IMR-90 (cell line): Measurements from ENCODE around the gene UBN2. TPM values are rescaled to one million over a fixed set of nuclear protein-coding genes. Genes with fewer than 3 reads are reported as not detected.

Experiments used
- ATAC-seq: fragments of 200-7000 bp; cut with Tn5 transposase; 2 replicates; pipeline ENCODE4 v1.9.1; 2020; ENCODE audit warnings: low read depth, mild to moderate bottlenecking, moderate library complexity
- BruUV-seq: library from RNA; stranded (reverse); fragments of 400-500 nt; replicated peaks from 2 replicates; lab custom pipeline; 2021; lab: Mats Ljungman, UMichigan
- CTCF ChIA-PET: fragments of 300-600 bp; formaldehyde crosslinking; extraction: SDS; loops from one replicate; lab custom pipeline; 2021; ENCODE audit warnings: antibody characterized with exemption; lab: Yijun Ruan, JAX
- POLR2A ChIA-PET: fragments of 300-600 bp; sonication (Branson Sonifier 250); formaldehyde crosslinking; loops from one replicate; lab custom pipeline; 2022; ENCODE audit warnings: antibody characterized with exemption; ENCODE audit not compliant: unreplicated experiment; lab: Charles Lee
- DNase-seq: peaks from one replicate; pipeline ENCODE4 v3.0.0; 2013
- H2AFZ ChIP-seq: replicated peaks from 2 replicates; pipeline ENCODE3; 2013; ENCODE audit warnings: low read length, mild to moderate bottlenecking; ENCODE audit not compliant: poor library complexity
- H2AK5ac ChIP-seq: 2 replicates; pipeline ENCODE4 v1.6.1; 2013; ENCODE audit warnings: low read depth, low read length, inconsistent platforms
- H2AK9ac ChIP-seq: replicated peaks from 2 replicates; pipeline ENCODE3; 2013; ENCODE audit warnings: mild to moderate bottlenecking, low read depth, low read length, moderate library complexity; ENCODE audit not compliant: poor library complexity
- H2BK120ac ChIP-seq: 2 replicates; pipeline ENCODE4 v1.6.1; 2013; ENCODE audit warnings: low read depth, low read length, inconsistent platforms
- H2BK15ac ChIP-seq: 3 replicates; pipeline ENCODE4 v1.6.1; 2013; ENCODE audit warnings: low read depth, low read length, inconsistent platforms
- H2BK20ac ChIP-seq: 2 replicates; pipeline ENCODE4 v1.6.1; 2013; ENCODE audit warnings: low read depth, mild to moderate bottlenecking, inconsistent platforms, low read length, moderate library complexity
- H2BK5ac ChIP-seq: 2 replicates; pipeline ENCODE4 v1.6.1; 2013; ENCODE audit warnings: mild to moderate bottlenecking, low read depth, low read length, inconsistent platforms; ENCODE audit not compliant: poor library complexity, severe bottlenecking
- H3K14ac ChIP-seq: replicated peaks from 2 replicates; pipeline ENCODE4 v1.6.1; 2013; ENCODE audit warnings: low read depth, low read length, inconsistent platforms
- H3K18ac ChIP-seq: 2 replicates; pipeline ENCODE4 v1.6.1; 2013; ENCODE audit warnings: low read depth, low read length, control low read depth
- H3K23ac ChIP-seq: 2 replicates; pipeline ENCODE4 v1.6.1; 2013; ENCODE audit warnings: low read depth, low read length, inconsistent platforms
- H3K27ac ChIP-seq: 2 replicates; pipeline ENCODE4 v1.5.1; 2013; ENCODE audit warnings: mild to moderate bottlenecking, control low read depth, low read length; ENCODE audit not compliant: insufficient read depth
- H3K27me3 ChIP-seq: 2 replicates; pipeline ENCODE4 v1.6.1; 2013; ENCODE audit warnings: low read length; ENCODE audit not compliant: control insufficient read depth, insufficient read depth
- H3K36me3 ChIP-seq: 2 replicates; pipeline ENCODE4 v1.6.1; 2013; ENCODE audit warnings: low read length, mixed read lengths; ENCODE audit not compliant: control insufficient read depth, insufficient read depth
- H3K4ac ChIP-seq: 2 replicates; pipeline ENCODE4 v1.6.1; 2013; ENCODE audit warnings: low read depth, low read length, inconsistent platforms
- H3K4me1 ChIP-seq: 2 replicates; pipeline ENCODE4 v1.6.1; 2013; ENCODE audit warnings: low read length, mixed read lengths; ENCODE audit not compliant: control insufficient read depth, insufficient read depth
- H3K4me2 ChIP-seq: 2 replicates; pipeline ENCODE4 v1.6.1; 2013; ENCODE audit warnings: low read depth, mild to moderate bottlenecking, control low read depth, low read length, moderate library complexity
- H3K4me3 ChIP-seq: 2 replicates; pipeline ENCODE4 v1.5.1; 2013; ENCODE audit warnings: low read depth, mild to moderate bottlenecking, control low read depth, low read length, moderate library complexity; ENCODE audit not compliant: insufficient read depth
- H3K56ac ChIP-seq: 2 replicates; pipeline ENCODE4 v1.6.1; 2013; ENCODE audit warnings: low read length, inconsistent platforms; ENCODE audit not compliant: insufficient read depth; ENCODE audit errors: extremely low read depth
- H3K79me1 ChIP-seq, 2 experiments: 2 replicates each; pipeline ENCODE4 v1.6.1; 2013; ENCODE audit warnings: low read length in 2 of 2, inconsistent platforms in 1 of 2, low read depth in 1 of 2
- H3K9ac ChIP-seq: 2 replicates; pipeline ENCODE4 v1.6.1; 2013; ENCODE audit warnings: low read depth, low read length, control low read depth
- H3K9me1 ChIP-seq: 2 replicates; pipeline ENCODE4 v1.6.1; 2013; ENCODE audit warnings: low read length, inconsistent platforms; ENCODE audit not compliant: insufficient read depth
- H3K9me3 ChIP-seq: 2 replicates; pipeline ENCODE4 v1.6.1; 2013; ENCODE audit warnings: low read length; ENCODE audit not compliant: control insufficient read depth, insufficient read depth
- H4K20me1 ChIP-seq: 2 replicates; pipeline ENCODE4 v1.6.1; 2013; ENCODE audit warnings: low read length, inconsistent platforms; ENCODE audit not compliant: insufficient read depth
- H4K5ac ChIP-seq: 2 replicates; pipeline ENCODE4 v1.6.1; 2013; ENCODE audit warnings: mild to moderate bottlenecking, low read depth, low read length, control low read depth
- H4K8ac ChIP-seq, 2 experiments: 2 replicates each; pipeline ENCODE4 v1.6.1; 2013; ENCODE audit warnings: low read depth in 2 of 2, low read length in 2 of 2, control low read depth in 1 of 2, inconsistent platforms in 1 of 2
- H4K91ac ChIP-seq: 2 replicates; pipeline ENCODE4 v1.6.1; 2013; ENCODE audit warnings: low read depth, low read length, inconsistent platforms; ENCODE audit not compliant: insufficient read depth
- BHLHE40 ChIP-seq: fragments of 150-350 bp; IDR thresholded peaks from 2 replicates; pipeline ENCODE4 v1.6.1; 2016; ENCODE audit warnings: mild to moderate bottlenecking, low read depth, low read length
- CEBPB ChIP-seq: IDR thresholded peaks from 2 replicates; pipeline ENCODE4 v1.6.1; 2012; ENCODE audit warnings: low read depth, low read length, improper control_type of control experiment
- CHD1 ChIP-seq: IDR thresholded peaks from 2 replicates; pipeline ENCODE4 v1.6.1; 2012; ENCODE audit warnings: low read depth, low read length, improper control_type of control experiment
- MAFK ChIP-seq: IDR thresholded peaks from 2 replicates; pipeline ENCODE4 v1.6.1; 2012; ENCODE audit warnings: low read depth, low read length, improper control_type of control experiment
- POLR2A ChIP-seq: IDR thresholded peaks from 2 replicates; pipeline ENCODE4 v1.6.1; 2012; ENCODE audit warnings: mild to moderate bottlenecking, low read depth, low read length
- RCOR1 ChIP-seq: IDR thresholded peaks from 2 replicates; pipeline ENCODE4 v1.6.1; 2012; ENCODE audit warnings: mild to moderate bottlenecking, low read length, improper control_type of control experiment; ENCODE audit not compliant: insufficient replicate concordance
- SMC3 ChIP-seq: fragments of 150-350 bp; IDR thresholded peaks from 2 replicates; pipeline ENCODE4 v1.6.1; 2016; ENCODE audit warnings: low read depth, mild to moderate bottlenecking, antibody characterized with exemption, low read length, moderate library complexity
- WGBS, 2 experiments: methylation state at CpG; one replicate each; pipeline versions ENCODE4 v1.1.5 to v1.1.7; 2013; ENCODE audit warnings: missing lambda C conversion rate in 2 of 2; ENCODE audit not compliant: insufficient read length in 1 of 2; ENCODE audit errors: extremely low coverage in 2 of 2; 5-methylcytosine and 5-hydroxymethylcytosine counted together
- dilution Hi-C: fragments of 300-500 bp; cut with HindIII; formaldehyde crosslinking; loops from one replicate; pipeline ENCODE4 v1.14.3; 2018; ENCODE audit warnings: low sequenced_read_pairs; ENCODE audit not compliant: unreplicated experiment
- in situ Hi-C: fragments of 300-500 bp; cut with MboI; formaldehyde crosslinking; loops from 3 replicates; pipeline ENCODE4 v1.14.3; 2019; ENCODE audit warnings: low sequenced_read_pairs, inconsistent platforms, mixed read lengths
- intact Hi-C: fragments of 100-400 bp; cut with micrococcal nuclease; formaldehyde crosslinking; loops from 2 replicates; pipeline ENCODE4 v1.10.0; 2022
- polyA plus RNA-seq, 3 experiments: library from polyadenylated mRNA; depleted of rRNA; stranded (reverse); fragments of >200 nt; gene quantifications; 2 replicates each; pipeline ENCODE4 v1.2.3, GENCODE V29; 2012; ENCODE audit warnings: low replicate concordance in 1 of 3
- total RNA-seq: library from RNA; depleted of rRNA; stranded (reverse); fragments of >200 nt; gene quantifications from 2 replicates; pipeline ENCODE4 v1.2.3, GENCODE V29; 2012

The UBN2 gene
- total and polyA plus RNA-seq, 2 of the 4 experiments (the other 2 are of a cell fraction) = 1.6 to 2.3 TPM

GRCh38 chr7:139339698-139340036, 108.6 kb downstream of the UBN2 start:
- H2BK20ac ChIP-seq = no peak overlapping the region
- H3K4me2 ChIP-seq = no peak overlapping the region
- H3K9me1 ChIP-seq = no peaks in the 10 kb centered on the region
- H4K91ac ChIP-seq = no peak overlapping the region
- H3K4me1 ChIP-seq = no peaks in the 10 kb centered on the region; the same call in 1 of the 2 replicates
- BruUV-seq = no TSS peak
- H3K18ac ChIP-seq = no peak overlapping the region
- H3K27ac ChIP-seq = 0 out of 2 replicates have a peak overlapping the region, but pooled peaks have one; percentile 47
- no peak overlapping the region for H2AK9ac ChIP-seq
- H2BK15ac ChIP-seq = no peak overlapping the region
- H2BK5ac ChIP-seq = no peak overlapping the region
- CTCF ChIA-PET = no interaction called here
- in situ Hi-C loops (no loop called here), dilution Hi-C loops (no loop called here), intact Hi-C loops (loop anchor here (5.0 kb wide), 1 partner anchor 663 kb away; no protein-coding TSS in a partner anchor)
- no peak overlapping the region for H3K4ac ChIP-seq
- H3K56ac ChIP-seq = no peak overlapping the region
- H3K36me3 ChIP-seq = no peaks in the 10 kb centered on the region
- POLR2A ChIA-PET = interaction anchor here (0.6 kb wide), 1 partner anchor 14 kb away, joined by 3 read pairs; no protein-coding TSS in a partner anchor
- 67% methylated on average over 3 of the region's 13 CpGs; no CpG with 5 or more reads in 1 of the 2 experiments for WGBS, 2 experiments
- no peaks in the 10 kb centered on the region for H3K27me3 ChIP-seq
- H2AFZ ChIP-seq = peak overlapping the region; percentile 99
- ATAC-seq (no peak), DNase-seq (no peak)
- H3K14ac ChIP-seq = no peak overlapping the region
- no peak overlapping the region for H2BK120ac ChIP-seq
- H2AK5ac ChIP-seq = no peak overlapping the region
- H4K5ac ChIP-seq = peak overlapping the region; percentile 3
- H3K9me3 ChIP-seq = no peaks in the 10 kb centered on the region
- H3K79me1 ChIP-seq = peaks cover 7 to 19% of the 10 kb centered on the region in 2 experiments
- TF ChIP-seq MAFK = no peak
- TF ChIP-seq BHLHE40 = no peak
- no peak for TF ChIP-seq RCOR1
- TF ChIP-seq CEBPB = no peak
- TF ChIP-seq SMC3 = no peak
- TF ChIP-seq POLR2A = no peak
- TF ChIP-seq CHD1 = no peak
- H3K4me3 ChIP-seq = peak overlapping the region; percentile 64
- H4K20me1 ChIP-seq = no peaks in the 10 kb centered on the region; the same call in 1 of the 2 replicates
- H3K23ac ChIP-seq = no peak overlapping the region
- no peak overlapping the region for H3K9ac ChIP-seq
- H4K8ac ChIP-seq = peak overlapping the region; percentile 61 to 85; a peak in 3 of 4 replicates
